Natural killer cell (primary cell): ENCODE results near the gene TAF4. TPM values are rescaled to one million over a fixed set of nuclear protein-coding genes. Genes with fewer than 3 reads are reported as not detected.

ENCODE experiments used
- ATAC-seq, 3 donors: fragments of 150-1000 bp in 2 of 3; fragments of 200-7000 bp in 1 of 3; cut with Tn5 transposase; 1 replicate in 1 of 3; 2 replicates in 2 of 3; pipeline ENCODE4 v1.10.0; 2021; ENCODE audit warnings: mild to moderate bottlenecking in 2 of 3, moderate library complexity in 2 of 3
- DNase-seq, 2 donors: peaks; one replicate each; pipeline versions ENCODE4 v3.0.0 to v3.0.0-alpha.2; 2013 to 2021; ENCODE audit warnings: mixed read lengths in 1 of 2
- H3K27ac ChIP-seq: one replicate; pipeline ENCODE4 v1.5.1; 2013; ENCODE audit warnings: mild to moderate bottlenecking, low read length
- H3K27me3 ChIP-seq: one replicate; pipeline ENCODE4 v1.6.1; 2013; ENCODE audit warnings: low read length; ENCODE audit not compliant: control insufficient read depth, insufficient read depth
- H3K36me3 ChIP-seq: one replicate; pipeline ENCODE4 v1.6.1; 2013; ENCODE audit warnings: low read length; ENCODE audit not compliant: control insufficient read depth, insufficient read depth
- H3K4me1 ChIP-seq: one replicate; pipeline ENCODE4 v1.6.1; 2013; ENCODE audit warnings: low read length; ENCODE audit not compliant: control insufficient read depth, insufficient read depth
- H3K4me3 ChIP-seq: one replicate; pipeline ENCODE4 v1.5.1; 2013; ENCODE audit warnings: low read length
- H3K9me3 ChIP-seq: one replicate; pipeline ENCODE4 v1.6.1; 2013; ENCODE audit warnings: low read length; ENCODE audit not compliant: control insufficient read depth, insufficient read depth
- H3K27ac Mint-ChIP-seq, 2 donors: one replicate each; pipeline ENCODE4 v1.8.0; 2022; ENCODE audit warnings: mild to moderate bottlenecking in 2 of 2, mixed read lengths in 2 of 2, moderate library complexity in 1 of 2
- H3K27me3 Mint-ChIP-seq, 2 donors: one replicate each; pipeline ENCODE4 v1.8.0; 2022; ENCODE audit warnings: low read depth in 2 of 2, mixed read lengths in 2 of 2
- H3K36me3 Mint-ChIP-seq: one replicate; pipeline ENCODE4 v1.8.0; 2022; ENCODE audit warnings: mixed read lengths
- H3K4me1 Mint-ChIP-seq, 2 donors: one replicate each; pipeline ENCODE4 v1.8.0; 2022; ENCODE audit warnings: mixed read lengths in 2 of 2
- H3K4me3 Mint-ChIP-seq: one replicate; pipeline ENCODE4 v1.8.0; 2022; ENCODE audit warnings: mild to moderate bottlenecking, moderate library complexity, mixed read lengths
- H3K9me3 Mint-ChIP-seq, 2 donors: one replicate each; pipeline ENCODE4 v1.8.0; 2022; ENCODE audit warnings: mixed read lengths in 2 of 2
- CTCF ChIP-seq: fragments of 200-600 bp; IDR thresholded peaks from one replicate; pipeline ENCODE4 v1.8.0; 2022; ENCODE audit warnings: antibody characterized with exemption
- WGBS: methylation state at CpG from one replicate; pipeline ENCODE4 v1.1.7; 2013; ENCODE audit warnings: missing lambda C conversion rate; ENCODE audit not compliant: insufficient coverage; 5-methylcytosine and 5-hydroxymethylcytosine counted together
- intact Hi-C: fragments of 100-400 bp; cut with micrococcal nuclease; formaldehyde crosslinking; loops from one replicate; pipeline ENCODE4 v1.14.2; 2022
- total RNA-seq, 4 donors: library from RNA; stranded (reverse); fragments of 120-200 nt in 1 of 4; gene quantifications; one replicate each; pipeline versions ENCODE4 v1.2.3 to v1.2.4, GENCODE V29; 2013 to 2022

Gene TAF4
- total RNA-seq, 3 donors from 2014 or later (not counting 1 experiment from before 2014, with no cell fraction given) = 30.0 to 35.1 (median 30.3) TPM

GRCh38 chr20:62018437-62019143, 47.1 kb downstream of the TAF4 start:
- H3K4me1 ChIP-seq = no peaks in the 10 kb centered on the region
- Mint-ChIP-seq H3K36me3 (no peaks in the 10 kb centered on the region), H3K27me3 (no peaks in the 10 kb centered on the region), H3K4me1 (peaks cover 27 to 42% of the 10 kb centered on the region in 2 donors), H3K4me3 (no peak overlapping the region), H3K9me3 (no peaks in the 10 kb centered on the region), H3K27ac (peak overlapping the region in 1 of 2 donors; percentile 20)
- no peaks in the 10 kb centered on the region for H3K27me3 ChIP-seq
- no peak overlapping the region for H3K27ac ChIP-seq
- no peak for TF ChIP-seq CTCF
- no peak for DNase-seq
- WGBS = 95% methylated on average over 23 of the region's 23 CpGs
- H3K4me3 ChIP-seq = no peak overlapping the region
- no peaks in the 10 kb centered on the region for H3K9me3 ChIP-seq
- ATAC-seq = no peak
- H3K36me3 ChIP-seq = peaks cover 1% of the 10 kb centered on the region
- intact Hi-C loops = loop anchor here (10.0 kb wide), 1 partner anchor 366 kb away; the partner anchor contains the start of gene RPS21

GRCh38 chr20:62015540-62016288, 50.0 kb downstream of the TAF4 start:
- no peak overlapping the region for H3K27ac Mint-ChIP-seq
- ATAC-seq = no peak
- 88% methylated on average over 22 of the region's 24 CpGs for WGBS
- peaks cover 4% of the 10 kb centered on the region for H3K4me1 ChIP-seq
- peaks cover 13% of the 10 kb centered on the region for H3K36me3 ChIP-seq
- H3K4me3 Mint-ChIP-seq = no peak overlapping the region
- H3K27me3 ChIP-seq = no peaks in the 10 kb centered on the region
- intact Hi-C loops = loop anchor here (10.0 kb wide), 1 partner anchor 369 kb away; the partner anchor contains the start of gene RPS21
- no peaks in the 10 kb centered on the region for H3K27me3 Mint-ChIP-seq
- no peaks in the 10 kb centered on the region for H3K9me3 ChIP-seq
- H3K4me1 Mint-ChIP-seq = peaks cover 25 to 45% of the 10 kb centered on the region in 2 donors
- H3K36me3 Mint-ChIP-seq = no peaks in the 10 kb centered on the region
- no peaks in the 10 kb centered on the region for H3K9me3 Mint-ChIP-seq
- DNase-seq = no peak
- H3K4me3 ChIP-seq = no peak overlapping the region
- no peak for TF ChIP-seq CTCF
- H3K27ac ChIP-seq = no peak overlapping the region

GRCh38 chr20:62014889-62015537, 50.7 kb downstream of the TAF4 start:
- H3K27me3 ChIP-seq = no peaks in the 10 kb centered on the region
- H3K27ac Mint-ChIP-seq = peak overlapping the region in 1 of 2 donors; percentile 24

More at GRCh38 chr20:62014889-62015537, 50.7 kb downstream of the TAF4 start:
- peaks cover 4% of the 10 kb centered on the region for H3K4me1 ChIP-seq
- no peak for DNase-seq
- H3K9me3 Mint-ChIP-seq = no peaks in the 10 kb centered on the region
- no peak for ATAC-seq
- H3K27ac ChIP-seq = no peak overlapping the region
- no peaks in the 10 kb centered on the region for H3K36me3 Mint-ChIP-seq
- peaks cover 22 to 44% of the 10 kb centered on the region in 2 donors for H3K4me1 Mint-ChIP-seq
- H3K4me3 Mint-ChIP-seq = no peak overlapping the region
- no peaks in the 10 kb centered on the region for H3K27me3 Mint-ChIP-seq
- H3K9me3 ChIP-seq = no peaks in the 10 kb centered on the region
- 74% methylated on average over 14 of the region's 14 CpGs for WGBS
- H3K4me3 ChIP-seq = no peak overlapping the region
- no peak for TF ChIP-seq CTCF
- peaks cover 13% of the 10 kb centered on the region for H3K36me3 ChIP-seq
- intact Hi-C loops = loop anchor here (10.0 kb wide), 1 partner anchor 370 kb away; the partner anchor contains the start of gene RPS21
